Testis (tissue), 3 donors: ENCODE measurements around the gene HSD17B2. TPM values are rescaled to one million over a fixed set of nuclear protein-coding genes. Genes with fewer than 3 reads are reported as not detected.

Experiments used
- DNase-seq: peaks from one replicate; pipeline ENCODE4 v3.0.0-alpha.2; 2019
- H3K27ac ChIP-seq, 2 donors: fragments of 200-600 bp; sonication (generic); one replicate each; pipeline ENCODE4 v1.5.1; 2019
- H3K27me3 ChIP-seq: fragments of 200-600 bp; sonication (generic); one replicate; pipeline ENCODE4 v1.5.1; 2019
- H3K36me3 ChIP-seq: fragments of 200-600 bp; sonication (generic); one replicate; pipeline ENCODE4 v1.5.1; 2017; ENCODE audit warnings: low read depth; ENCODE audit errors: missing control alignments
- H3K4me1 ChIP-seq: fragments of 200-600 bp; sonication (generic); one replicate; pipeline ENCODE4 v1.5.1; 2019
- H3K4me3 ChIP-seq, 2 donors: fragments of 200-600 bp; sonication (generic); one replicate each; pipeline ENCODE4 v1.5.1; 2017 to 2019
- H3K9me3 ChIP-seq: fragments of 200-600 bp; sonication (generic); one replicate; pipeline ENCODE4 v1.5.1; 2017
- CTCF ChIP-seq, 3 experiments: fragments of 450-650 bp in 2 of 3; fragments of 200-600 bp in 1 of 3; sonication (generic) in 1 of 3; IDR thresholded peaks; one replicate each; pipeline ENCODE4 v1.5.1; 2016 to 2019; ENCODE audit warnings: antibody characterized with exemption in 3 of 3, mild to moderate bottlenecking in 2 of 3, moderate library complexity in 1 of 3
- POLR2A ChIP-seq: fragments of 450-650 bp; IDR thresholded peaks from one replicate; pipeline ENCODE4 v1.6.1; 2017; ENCODE audit warnings: antibody characterized with exemption, mild to moderate bottlenecking, moderate library complexity
- WGBS, 2 donors: methylation state at CpG; one replicate each; pipeline ENCODE4 v1.1.5; 2018; 5-methylcytosine and 5-hydroxymethylcytosine counted together
- intact Hi-C: fragments of 100-400 bp; cut with DNase I; formaldehyde crosslinking; loops from one replicate; pipeline ENCODE4 v1.15.1; 2023; ENCODE audit warnings: low total_unique reads
- polyA plus RNA-seq: library from polyadenylated mRNA; stranded (reverse); fragments of 350-450 nt; fragmentation: Illumina TruSeq; extraction: RNeasy Lipid Tissue Mini Kit (QIAGEN cat#74804); gene quantifications from one replicate; pipeline ENCODE4 v1.2.3, GENCODE V29; 2014; ENCODE audit warnings: low read depth, low replicate concordance; ENCODE audit not compliant: insufficient read depth
- total RNA-seq, 2 donors: library from RNA; depleted of rRNA; stranded (reverse); fragments of >200 nt; gene quantifications; one replicate each; pipeline ENCODE4 v1.2.3, GENCODE V29; 2016

HSD17B2 gene
- total and polyA plus RNA-seq, 3 donors from 2014 or later: 0.71 TPM; not detected in 2

- DNase-seq: no peak
- 81 to 83% methylated on average over 1 of the region's 1 CpG for WGBS, 2 donors
- Histone ChIP-seq H3K9me3 (no peaks in the 10 kb centered on the region), H3K4me1 (no peaks in the 10 kb centered on the region), H3K4me3 (no peak overlapping the region), H3K36me3 (no peaks in the 10 kb centered on the region), H3K27me3 (no peaks in the 10 kb centered on the region), H3K27ac (no peak overlapping the region)
- intact Hi-C loops: no loop called here
- TF ChIP-seq CTCF (IDR thresholded peaks at IDR 0.05) (no peak), POLR2A (no peak)
Observed at GRCh38 chr16:82116535-82116934, 81.5 kb downstream of the HSD17B2 start.

GRCh38 chr16:82118749-82119148 is 83.7 kb downstream of the HSD17B2 start:
- Histone ChIP-seq H3K4me3 (no peak overlapping the region), H3K27me3 (no peaks in the 10 kb centered on the region), H3K36me3 (no peaks in the 10 kb centered on the region), H3K9me3 (no peaks in the 10 kb centered on the region), H3K27ac (no peak overlapping the region), H3K4me1 (no peaks in the 10 kb centered on the region)
- intact Hi-C loops: no loop called here
- DNase-seq: no peak
- TF ChIP-seq POLR2A: no peak
- no peak for TF ChIP-seq CTCF (IDR thresholded peaks at IDR 0.05)
- WGBS, 2 donors: 92 to 95% methylated on average over 2 of the region's 2 CpGs

GRCh38 chr16:82119405-82119804 is 84.4 kb downstream of the HSD17B2 start:
- Histone ChIP-seq H3K27ac (no peak overlapping the region), H3K27me3 (no peaks in the 10 kb centered on the region), H3K4me1 (no peaks in the 10 kb centered on the region), H3K36me3 (no peaks in the 10 kb centered on the region), H3K9me3 (no peaks in the 10 kb centered on the region), H3K4me3 (no peak overlapping the region)
- no peak for DNase-seq
- intact Hi-C loops: no loop called here
- TF ChIP-seq POLR2A: no peak
- 70% methylated on average over 4 of the region's 4 CpGs for WGBS, 2 donors

- Histone ChIP-seq H3K4me1 (no peaks in the 10 kb centered on the region), H3K4me3 (no peak overlapping the region), H3K27me3 (no peaks in the 10 kb centered on the region), H3K9me3 (no peaks in the 10 kb centered on the region), H3K36me3 (no peaks in the 10 kb centered on the region), H3K27ac (no peak overlapping the region)
- WGBS, 2 donors: 92% methylated on average over 3 of the region's 3 CpGs
- TF ChIP-seq POLR2A (no peak), CTCF (IDR thresholded peaks at IDR 0.05) (no peak)
- no peak for DNase-seq
- intact Hi-C loops: no loop called here
Observed at GRCh38 chr16:82124651-82125050, 89.6 kb downstream of the HSD17B2 start.

- Histone ChIP-seq H3K27ac (no peak overlapping the region), H3K27me3 (no peaks in the 10 kb centered on the region), H3K36me3 (no peaks in the 10 kb centered on the region), H3K4me1 (no peaks in the 10 kb centered on the region), H3K4me3 (no peak overlapping the region), H3K9me3 (no peaks in the 10 kb centered on the region)
- TF ChIP-seq CTCF (IDR thresholded peaks at IDR 0.05): no peak
- no peak for TF ChIP-seq POLR2A
- no peak for DNase-seq
- 74 to 76% methylated on average over 3 of the region's 3 CpGs for WGBS, 2 donors
- intact Hi-C loops: no loop called here
Observed at GRCh38 chr16:82129881-82130280, 94.8 kb downstream of the HSD17B2 start.
